Measurements from ENCODE around the gene CACNB3.
A peak's percentile ranks its signal among the peaks of the same experiment; 100 is the strongest.
"Not testable (repeated sequence)": the region's sequence is repeated elsewhere in the genome, so short reads cannot be mapped to it uniquely, and the experiment has no call there.

CACNB3 gene

GRCh38 chr12:48861111-48861510, 42.8 kb downstream of the CACNB3 start:
- peaks cover 19% of the 10 kb centered on the region for H3K36me3 Mint-ChIP-seq (ENCODE audit: insufficient read depth)
- no peaks in the 10 kb centered on the region for H3K9me3 Mint-ChIP-seq
- H3K27ac Mint-ChIP-seq = no peak overlapping the region
- ATAC-seq (replicated peaks) (no peak), DNase-seq (no peak)
- no peak overlapping the region for H3K4me3 Mint-ChIP-seq
- peaks cover 12 to 17% of the 10 kb centered on the region in 2 donors for H3K4me1 Mint-ChIP-seq (ENCODE audit: low read depth in 2 of 2)
- H3K27me3 Mint-ChIP-seq = peaks cover 19 to 42% of the 10 kb centered on the region in 2 donors

GRCh38 chr12:48862760-48863159, 44.5 kb downstream of the CACNB3 start:
- Mint-ChIP-seq H3K36me3 (ENCODE audit: insufficient read depth) (peaks cover 21% of the 10 kb centered on the region), H3K4me3 (no peak overlapping the region), H3K4me1 (ENCODE audit: low read depth in 2 of 2) (peaks cover 13 to 17% of the 10 kb centered on the region in 2 donors), H3K9me3 (no peaks in the 10 kb centered on the region), H3K27me3 (peaks cover 19 to 42% of the 10 kb centered on the region in 2 donors), H3K27ac (no peak overlapping the region)
- no peak for ATAC-seq (replicated peaks)
- DNase-seq = no peak

GRCh38 chr12:48863291-48863690, 45.0 kb downstream of the CACNB3 start:
- no peak for DNase-seq
- Mint-ChIP-seq H3K4me3 (no peak overlapping the region), H3K27ac (no peak overlapping the region), H3K9me3 (no peaks in the 10 kb centered on the region), H3K36me3 (ENCODE audit: insufficient read depth) (peaks cover 21% of the 10 kb centered on the region), H3K4me1 (ENCODE audit: low read depth in 2 of 2) (peaks cover 13 to 17% of the 10 kb centered on the region in 2 donors), H3K27me3 (peaks cover 19 to 42% of the 10 kb centered on the region in 2 donors)
- ATAC-seq (replicated peaks) = no peak

- Mint-ChIP-seq H3K4me3 (peak within 1 kb of the TSS; percentile 86 to 93), H3K27me3 (peaks cover 19 to 42% of the 10 kb centered on the region in 2 donors), H3K4me1 (ENCODE audit: low read depth in 2 of 2) (peaks cover 13 to 17% of the 10 kb centered on the region in 2 donors), H3K27ac (peak within 1 kb of the TSS; percentile 83 to 87), H3K9me3 (no peaks in the 10 kb centered on the region), H3K36me3 (ENCODE audit: insufficient read depth) (peaks cover 25% of the 10 kb centered on the region)
- peak; percentile 80 for DNase-seq
- peak; percentile 94 for ATAC-seq (replicated peaks)
These were observed 47.2 kb downstream of the CACNB3 start, which contains the start of gene RND1 for GRCh38 chr12:48865281-48866051. Gene RND1, minus strand, starts transcription at chr12:48865870. Its CDS starts 103 bp downstream, at chr12:48865767.

GRCh38 chr12:48866052-48866711, 47.9 kb downstream of the CACNB3 start:
- H3K4me3 Mint-ChIP-seq = peak overlapping the region; percentile 86 to 93
- peaks cover 25% of the 10 kb centered on the region for H3K36me3 Mint-ChIP-seq (ENCODE audit: insufficient read depth)
- H3K9me3 Mint-ChIP-seq = no peaks in the 10 kb centered on the region
- ATAC-seq (replicated peaks) (peak; percentile 59), DNase-seq (no peak)
- H3K27me3 Mint-ChIP-seq = peaks cover 19 to 37% of the 10 kb centered on the region in 2 donors
- H3K27ac Mint-ChIP-seq = peak overlapping the region; percentile 83 to 87
- H3K4me1 Mint-ChIP-seq (ENCODE audit: low read depth in 2 of 2) = peaks cover 13 to 17% of the 10 kb centered on the region in 2 donors

- ATAC-seq (replicated peaks) = no peak
- no peak for DNase-seq
- Mint-ChIP-seq H3K4me3 (no peak overlapping the region), H3K27me3 (peaks cover 9 to 14% of the 10 kb centered on the region in 2 donors), H3K4me1 (ENCODE audit: low read depth in 2 of 2) (peaks cover 13 to 17% of the 10 kb centered on the region in 2 donors), H3K9me3 (no peaks in the 10 kb centered on the region), H3K27ac (no peak overlapping the region), H3K36me3 (ENCODE audit: insufficient read depth) (peaks cover 21% of the 10 kb centered on the region)
These were observed 50.2 kb downstream of the CACNB3 start for GRCh38 chr12:48868451-48868850.

GRCh38 chr12:48869191-48869590, 50.9 kb downstream of the CACNB3 start:
- no peak overlapping the region for H3K27ac Mint-ChIP-seq
- no peaks in the 10 kb centered on the region for H3K9me3 Mint-ChIP-seq
- DNase-seq (no peak), ATAC-seq (replicated peaks) (no peak)
- peaks cover 21% of the 10 kb centered on the region for H3K36me3 Mint-ChIP-seq (ENCODE audit: insufficient read depth)
- peaks cover 1 to 7% of the 10 kb centered on the region in 2 donors for H3K27me3 Mint-ChIP-seq
- peaks cover 13 to 14% of the 10 kb centered on the region in 2 donors for H3K4me1 Mint-ChIP-seq (ENCODE audit: low read depth in 2 of 2)
- no peak overlapping the region for H3K4me3 Mint-ChIP-seq

- H3K4me3 Mint-ChIP-seq = no peak overlapping the region
- no peaks in the 10 kb centered on the region for H3K9me3 Mint-ChIP-seq
- no peaks in the 10 kb centered on the region for H3K4me1 Mint-ChIP-seq (ENCODE audit: low read depth in 2 of 2)
- peaks cover 4% of the 10 kb centered on the region for H3K36me3 Mint-ChIP-seq (ENCODE audit: insufficient read depth)
- ATAC-seq (replicated peaks) (no peak), DNase-seq (no peak)
- H3K27ac Mint-ChIP-seq = no peak overlapping the region
- H3K27me3 Mint-ChIP-seq = peaks cover 0 to 1% of the 10 kb centered on the region in 2 donors
These were observed 54.8 kb downstream of the CACNB3 start for GRCh38 chr12:48873096-48873495.

- not testable (repeated sequence) for H3K4me1 Mint-ChIP-seq (ENCODE audit: low read depth in 2 of 2); H3K27me3 Mint-ChIP-seq; DNase-seq; ATAC-seq (replicated peaks); H3K36me3 Mint-ChIP-seq (ENCODE audit: insufficient read depth); H3K4me3 Mint-ChIP-seq; H3K27ac Mint-ChIP-seq; H3K9me3 Mint-ChIP-seq
These were observed 55.2 kb downstream of the CACNB3 start for GRCh38 chr12:48873534-48873933.

GRCh38 chr12:48875944-48876515, 57.7 kb downstream of the CACNB3 start:
- DNase-seq = no peak
- Mint-ChIP-seq H3K36me3 (ENCODE audit: insufficient read depth) (no peaks in the 10 kb centered on the region), H3K27ac (no peak overlapping the region), H3K4me1 (ENCODE audit: low read depth in 2 of 2) (no peaks in the 10 kb centered on the region), H3K27me3 (peaks cover 13 to 23% of the 10 kb centered on the region in 2 donors), H3K4me3 (no peak overlapping the region), H3K9me3 (no peaks in the 10 kb centered on the region)
- no peak for ATAC-seq (replicated peaks)

Measured in effector memory CD8-positive, alpha-beta T cell (primary cell).